ACC112 (cell line): ENCODE measurements around the gene STRIT1.

Experiments
- H2AFZ ChIP-seq: fragments of 200-600 bp; sonication (generic); one replicate; pipeline ENCODE4 v1.6.0; 2017; ENCODE audit warnings: antibody characterized with exemption, low read length; ENCODE audit not compliant: unreplicated experiment
- H3K27ac ChIP-seq: fragments of 200-600 bp; sonication (generic); 2 replicates; pipeline ENCODE4 v1.5.1; 2014; ENCODE audit warnings: low read depth, mild to moderate bottlenecking, antibody characterized with exemption, low read length, moderate library complexity
- H3K27me3 ChIP-seq: fragments of 200-600 bp; sonication (generic); 2 replicates; pipeline ENCODE4 v1.6.1; 2014; ENCODE audit warnings: mild to moderate bottlenecking, antibody characterized with exemption, low read length, moderate library complexity, mixed read lengths; ENCODE audit not compliant: insufficient read depth
- H3K36me3 ChIP-seq: fragments of 200-600 bp; sonication (generic); 2 replicates; pipeline ENCODE4 v1.6.1; 2016; ENCODE audit warnings: mild to moderate bottlenecking, antibody characterized with exemption, low read length, moderate library complexity, mixed read lengths; ENCODE audit not compliant: insufficient read depth
- H3K4me1 ChIP-seq: fragments of 200-600 bp; sonication (generic); one replicate; pipeline ENCODE4 v1.6.1; 2016; ENCODE audit warnings: low read length, mixed read lengths; ENCODE audit not compliant: insufficient read depth, unreplicated experiment, control insufficient read depth
- H3K4me3 ChIP-seq: fragments of 200-600 bp; sonication (generic); 2 replicates; pipeline ENCODE4 v1.5.1; 2014; ENCODE audit warnings: mild to moderate bottlenecking, low read depth, low read length
- H3K79me2 ChIP-seq: fragments of 200-600 bp; sonication (generic); one replicate; pipeline ENCODE4 v1.6.0; 2016; ENCODE audit warnings: low read length; ENCODE audit not compliant: control insufficient read depth, unreplicated experiment, insufficient read depth

Gene STRIT1

DNA sequence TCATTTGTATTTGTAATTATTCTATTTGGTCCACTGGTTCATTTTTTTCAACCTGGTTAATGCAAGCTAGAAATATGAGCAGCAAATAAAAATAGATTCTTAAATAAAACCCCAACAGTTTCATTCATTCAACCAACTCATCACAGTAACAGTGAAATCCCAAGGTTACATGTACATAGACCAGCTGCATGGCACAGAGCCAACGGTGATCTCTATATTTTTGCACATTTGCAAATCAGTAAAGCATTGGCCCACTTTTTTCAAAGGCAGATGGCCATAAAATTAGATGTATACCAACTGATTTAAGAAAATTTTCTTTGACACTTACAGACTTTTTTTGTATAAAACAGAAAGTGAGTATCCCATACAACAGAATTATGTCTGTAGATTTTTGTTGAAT lies 49.3 kb downstream of the STRIT1 start:
- Histone ChIP-seq H3K27ac (peak overlapping the region; percentile 22; the same call in 1 of the 2 replicates), H3K27me3 (no peaks in the 10 kb centered on the region), H3K79me2 (no peaks in the 10 kb centered on the region), H3K4me3 (no peak overlapping the region), H3K4me1 (peaks cover 23% of the 10 kb centered on the region), H2AFZ (no peak overlapping the region), H3K36me3 (no peaks in the 10 kb centered on the region)

DNA sequence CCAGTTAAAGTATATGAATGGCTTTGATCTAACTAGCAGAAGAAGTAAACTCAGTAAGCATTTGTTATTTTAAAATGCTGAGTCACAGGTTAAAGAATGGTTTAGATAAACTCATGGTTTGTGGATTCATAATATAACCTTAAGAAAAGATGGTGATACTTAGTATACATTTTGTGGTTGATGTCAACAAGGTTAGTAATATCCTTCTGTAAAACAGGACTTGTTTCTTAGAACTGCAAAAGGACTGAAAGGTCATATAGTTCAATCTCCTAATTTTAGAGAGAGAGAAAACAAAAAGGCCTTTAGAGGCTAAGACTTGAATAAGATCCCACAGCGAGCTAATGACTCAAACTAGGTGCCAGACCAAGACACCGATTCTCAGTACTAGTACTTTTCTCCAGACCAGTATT lies 50.0 kb downstream of the STRIT1 start:
- H3K27ac ChIP-seq, result peak overlapping the region; percentile 43
- H3K4me1 ChIP-seq, result peaks cover 23% of the 10 kb centered on the region
- H2AFZ ChIP-seq, result peak overlapping the region; percentile 57

DNA sequence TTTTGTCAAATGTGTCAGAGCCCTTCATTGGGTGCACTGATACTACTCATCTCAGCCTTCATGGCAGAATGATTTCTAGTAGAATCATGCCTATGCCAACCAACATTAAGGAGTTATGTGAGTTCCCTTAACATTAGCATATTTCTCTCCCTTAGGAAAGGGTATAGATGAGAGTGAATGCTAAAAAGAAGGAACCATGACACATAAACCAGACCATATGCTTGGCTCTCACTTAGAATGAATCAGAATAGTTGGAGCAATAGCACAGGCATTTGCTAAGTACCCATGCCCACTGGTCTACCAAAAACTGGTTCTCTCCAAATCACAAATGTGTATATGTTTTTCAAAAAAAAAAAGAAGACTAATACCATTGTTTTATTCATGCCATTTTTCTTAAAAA lies 51.1 kb downstream of the STRIT1 start:
- no peaks in the 10 kb centered on the region for H3K36me3 ChIP-seq
- H2AFZ ChIP-seq, result no peak overlapping the region
- peaks cover 23% of the 10 kb centered on the region for H3K4me1 ChIP-seq
- H3K27me3 ChIP-seq, result no peaks in the 10 kb centered on the region
- H3K79me2 ChIP-seq, result no peaks in the 10 kb centered on the region
- H3K27ac ChIP-seq, result 0 out of 2 replicates have a peak overlapping the region, but pooled peaks have one; percentile 43
- no peak overlapping the region for H3K4me3 ChIP-seq

More for the DNA sequence above, 50.0 kb downstream of the STRIT1 start:
- no peaks in the 10 kb centered on the region for H3K27me3 ChIP-seq
- no peaks in the 10 kb centered on the region for H3K36me3 ChIP-seq
- no peaks in the 10 kb centered on the region for H3K79me2 ChIP-seq
- no peak overlapping the region for H3K4me3 ChIP-seq

DNA sequence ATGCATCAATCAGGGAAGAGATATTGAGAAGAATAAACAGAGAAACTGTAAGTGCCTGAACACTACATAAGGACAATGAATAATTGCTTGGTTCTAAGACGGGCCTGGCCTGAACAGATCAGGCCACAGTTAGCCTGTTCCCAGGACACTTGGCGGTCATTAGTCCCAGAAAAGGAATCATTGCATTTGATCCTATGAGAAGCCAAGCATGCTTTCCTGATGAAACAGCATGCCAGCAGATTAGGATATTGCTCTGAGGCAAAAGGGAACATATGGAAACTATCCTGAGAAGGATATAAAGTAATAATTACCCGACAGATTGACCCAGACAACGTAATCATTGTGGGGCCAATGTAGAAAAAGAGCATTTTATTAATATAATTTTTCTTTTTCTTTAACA lies 51.9 kb downstream of the STRIT1 start:
- Histone ChIP-seq H3K4me3 (no peak overlapping the region), H2AFZ (no peak overlapping the region), H3K79me2 (no peaks in the 10 kb centered on the region), H3K27ac (no peak overlapping the region), H3K36me3 (no peaks in the 10 kb centered on the region; the same call in 1 of the 2 replicates), H3K27me3 (no peaks in the 10 kb centered on the region), H3K4me1 (peaks cover 23% of the 10 kb centered on the region)
